HL-60 (cell line): ENCODE measurements around the gene TPD52L1.

Experiments
- DNase-seq, 2 experiments: peaks; one replicate each; pipeline ENCODE4 v3.0.0-alpha.2; 2010 to 2020; ENCODE audit warnings: low read depth in 1 of 2, low spot score in 1 of 2
- H3K27ac ChIP-seq: fragments of 250-450 bp; sonication (Bioruptor Pico); replicated peaks from 2 replicates; pipeline ENCODE4 v1.5.1; 2020; ENCODE audit warnings: mild to moderate bottlenecking, moderate library complexity
- H3K27me3 ChIP-seq: fragments of 250-450 bp; sonication (Bioruptor Pico); 2 replicates; pipeline ENCODE4 v1.5.1; 2021; ENCODE audit warnings: mild to moderate bottlenecking, moderate library complexity; ENCODE audit not compliant: insufficient read depth, poor library complexity, severe bottlenecking
- H3K4me3 ChIP-seq: replicated peaks from 2 replicates; pipeline ENCODE4 v1.5.1; 2011; ENCODE audit warnings: mild to moderate bottlenecking, control low read depth, low read length; ENCODE audit not compliant: insufficient read depth
- CTCF ChIP-seq: IDR thresholded peaks from one replicate; pipeline ENCODE4 v1.5.1; 2011; ENCODE audit warnings: low read length, control low read depth, inconsistent platforms; ENCODE audit not compliant: insufficient read depth
- GABPA ChIP-seq: IDR thresholded peaks from 2 replicates; pipeline ENCODE4 v1.6.1; 2012; ENCODE audit warnings: low read depth
- POLR2AphosphoS5 ChIP-seq: IDR thresholded peaks from 2 replicates; pipeline ENCODE4 v1.6.1; 2012; ENCODE audit warnings: low read depth
- REST ChIP-seq: IDR thresholded peaks from 2 replicates; pipeline ENCODE4 v1.6.1; 2012; ENCODE audit warnings: low read depth; ENCODE audit not compliant: insufficient replicate concordance
- SPI1 ChIP-seq: IDR thresholded peaks from 2 replicates; pipeline ENCODE4 v1.6.1; 2012; ENCODE audit warnings: low read depth, mild to moderate bottlenecking, borderline replicate concordance

TPD52L1 gene

GRCh38 chr6:125216015-125216414 is 62.4 kb downstream of the TPD52L1 start:
- DNase-seq = no peak
- H3K27me3 ChIP-seq = peaks cover 2% of the 10 kb centered on the region
- TF ChIP-seq GABPA (no peak), REST (no peak), CTCF (no peak), POLR2AphosphoS5 (no peak), SPI1 (no peak)
- H3K27ac ChIP-seq = no peak overlapping the region
- no peak overlapping the region for H3K4me3 ChIP-seq

GRCh38 chr6:125217369-125217768 is 63.8 kb downstream of the TPD52L1 start:
- TF ChIP-seq CTCF = no peak
- no peak for TF ChIP-seq REST
- TF ChIP-seq POLR2AphosphoS5 = no peak
- no peak for TF ChIP-seq GABPA
- no peak for TF ChIP-seq SPI1
- H3K27me3 ChIP-seq = peaks cover 2% of the 10 kb centered on the region
- DNase-seq = no peak
- no peak overlapping the region for H3K27ac ChIP-seq
- no peak overlapping the region for H3K4me3 ChIP-seq

GRCh38 chr6:125217992-125218391 is 64.4 kb downstream of the TPD52L1 start:
- DNase-seq = no peak
- TF ChIP-seq SPI1 (no peak), REST (no peak), GABPA (no peak), CTCF (no peak), POLR2AphosphoS5 (no peak)

More at GRCh38 chr6:125217992-125218391, 64.4 kb downstream of the TPD52L1 start:
- Histone ChIP-seq H3K27me3 (peaks cover 2% of the 10 kb centered on the region), H3K4me3 (no peak overlapping the region), H3K27ac (no peak overlapping the region)
